Body of pancreas (tissue), 4 donors: ENCODE data around the gene IL5RA. TPM values are rescaled to one million over a fixed set of nuclear protein-coding genes. Genes with fewer than 3 reads are reported as not detected.

ENCODE experiments used
- ATAC-seq: fragments of 150-250 bp; one replicate; pipeline ENCODE4 v1.9.1; 2016
- DNase-seq, 4 donors: peaks; one replicate each; pipeline ENCODE4 v3.0.0-alpha.2; 2019
- H3K27ac ChIP-seq, 4 donors: fragments of 200-600 bp; sonication (generic); 1 replicate in 3 of 4; 2 replicates in 1 of 4; pipeline versions ENCODE4 v1.5.1 to v1.6.1; 2016 to 2019; ENCODE audit warnings: mild to moderate bottlenecking in 1 of 4, mixed read lengths in 1 of 4, moderate library complexity in 1 of 4
- H3K27me3 ChIP-seq, 2 donors: fragments of 200-600 bp; sonication (generic); one replicate each; pipeline ENCODE4 v1.6.0; 2016; ENCODE audit warnings: mild to moderate bottlenecking in 1 of 2
- H3K36me3 ChIP-seq, 2 donors: fragments of 200-600 bp; sonication (generic); replicated peaks in 1 of 2; 2 replicates each; pipeline ENCODE4 v1.5.1; 2016; ENCODE audit warnings: low read depth in 2 of 2; ENCODE audit not compliant: insufficient read depth in 1 of 2
- H3K4me1 ChIP-seq: fragments of 200-600 bp; sonication (generic); one replicate; pipeline ENCODE4 v1.6.0; 2016
- H3K4me3 ChIP-seq, 2 donors: fragments of 200-600 bp; sonication (generic); 1 replicate in 1 of 2; 2 replicates in 1 of 2; pipeline ENCODE4 v1.5.1; 2016 to 2019
- H3K9me3 ChIP-seq, 3 donors: fragments of 200-600 bp; sonication (generic); 1 replicate in 2 of 3; 2 replicates in 1 of 3; pipeline ENCODE4 v1.5.1; 2016
- CTCF ChIP-seq, 7 experiments: fragments of 450-650 bp in 4 of 7; fragments of 200-600 bp in 3 of 7; sonication (generic) in 3 of 7; IDR thresholded peaks; one replicate each; pipeline ENCODE4 v1.5.1; 2016 to 2019; ENCODE audit warnings: antibody characterized with exemption in 7 of 7
- POLR2A ChIP-seq, 3 donors: fragments of 450-650 bp; IDR thresholded peaks; one replicate each; pipeline ENCODE4 v1.6.1; 2016; ENCODE audit warnings: antibody characterized with exemption in 3 of 3, mild to moderate bottlenecking in 2 of 3
- WGBS, 2 donors: methylation state at CpG; one replicate each; pipeline ENCODE4 v1.1.5; 2017; 5-methylcytosine and 5-hydroxymethylcytosine counted together
- intact Hi-C: fragments of 100-400 bp; cut with DNase I; formaldehyde crosslinking; loops from one replicate; pipeline ENCODE4 v1.15.1; 2023
- total RNA-seq, 2 donors: library from RNA; depleted of rRNA; stranded (reverse); fragments of >200 nt; gene quantifications; one replicate each; pipeline ENCODE4 v1.1.0, GENCODE V29; 2016

IL5RA gene
- total RNA-seq, 2 donors from 2014 or later: not detected

GRCh38 chr3:3082234-3082924 is 27.8 kb downstream of the IL5RA start:
- no peak overlapping the region for H3K27ac ChIP-seq
- no peak for DNase-seq
- ATAC-seq: no peak
- H3K4me1 ChIP-seq: no peaks in the 10 kb centered on the region
- WGBS, 2 donors: 46 to 48% methylated on average over 2 of the region's 2 CpGs
- intact Hi-C loops: no loop called here
- H3K4me3 ChIP-seq: no peak overlapping the region
- no peaks in the 10 kb centered on the region for H3K27me3 ChIP-seq
- no peaks in the 10 kb centered on the region for H3K9me3 ChIP-seq
- TF ChIP-seq CTCF (IDR thresholded peaks at IDR 0.05): no peak
- H3K36me3 ChIP-seq: no peaks in the 10 kb centered on the region

GRCh38 chr3:3081381-3082233 is 28.6 kb downstream of the IL5RA start:
- no peaks in the 10 kb centered on the region for H3K27me3 ChIP-seq
- no peaks in the 10 kb centered on the region for H3K4me1 ChIP-seq
- DNase-seq (no peak), ATAC-seq (no peak)
- 48 to 61% methylated on average over 9 of the region's 9 CpGs for WGBS, 2 donors
- no peak for TF ChIP-seq CTCF (IDR thresholded peaks at IDR 0.05)
- no peaks in the 10 kb centered on the region for H3K9me3 ChIP-seq
- no peak overlapping the region for H3K4me3 ChIP-seq
- H3K36me3 ChIP-seq: no peaks in the 10 kb centered on the region
- intact Hi-C loops: no loop called here
- no peak overlapping the region for H3K27ac ChIP-seq

GRCh38 chr3:3080309-3080708 is 29.9 kb downstream of the IL5RA start:
- intact Hi-C loops: no loop called here
- Histone ChIP-seq H3K36me3 (no peaks in the 10 kb centered on the region), H3K4me1 (no peaks in the 10 kb centered on the region), H3K4me3 (no peak overlapping the region), H3K27ac (no peak overlapping the region), H3K27me3 (no peaks in the 10 kb centered on the region), H3K9me3 (no peaks in the 10 kb centered on the region)
- TF ChIP-seq CTCF (IDR thresholded peaks at IDR 0.05): no peak
- no peak for TF ChIP-seq POLR2A (IDR thresholded peaks at IDR 0.05)
- ATAC-seq (no peak), DNase-seq (no peak)
- WGBS, 2 donors: 36 to 39% methylated on average over 5 of the region's 5 CpGs

GRCh38 chr3:3074551-3075257 is 35.5 kb downstream of the IL5RA start:
- TF ChIP-seq CTCF (IDR thresholded peaks at IDR 0.05) (no peak), POLR2A (IDR thresholded peaks at IDR 0.05) (no peak)
- DNase-seq (no peak), ATAC-seq (no peak)
- Histone ChIP-seq H3K4me3 (no peak overlapping the region), H3K9me3 (no peaks in the 10 kb centered on the region), H3K36me3 (no peaks in the 10 kb centered on the region), H3K27me3 (no peaks in the 10 kb centered on the region), H3K27ac (no peak overlapping the region), H3K4me1 (no peaks in the 10 kb centered on the region)
- intact Hi-C loops: no loop called here
- 67 to 69% methylated on average over 5 of the region's 5 CpGs for WGBS, 2 donors
